Measurements from ENCODE around the gene CLPTM1L.
"Not testable (repeated sequence)": the region's sequence is repeated elsewhere in the genome, so short reads cannot be mapped to it uniquely, and the experiment has no call there.

The CLPTM1L gene

DNA sequence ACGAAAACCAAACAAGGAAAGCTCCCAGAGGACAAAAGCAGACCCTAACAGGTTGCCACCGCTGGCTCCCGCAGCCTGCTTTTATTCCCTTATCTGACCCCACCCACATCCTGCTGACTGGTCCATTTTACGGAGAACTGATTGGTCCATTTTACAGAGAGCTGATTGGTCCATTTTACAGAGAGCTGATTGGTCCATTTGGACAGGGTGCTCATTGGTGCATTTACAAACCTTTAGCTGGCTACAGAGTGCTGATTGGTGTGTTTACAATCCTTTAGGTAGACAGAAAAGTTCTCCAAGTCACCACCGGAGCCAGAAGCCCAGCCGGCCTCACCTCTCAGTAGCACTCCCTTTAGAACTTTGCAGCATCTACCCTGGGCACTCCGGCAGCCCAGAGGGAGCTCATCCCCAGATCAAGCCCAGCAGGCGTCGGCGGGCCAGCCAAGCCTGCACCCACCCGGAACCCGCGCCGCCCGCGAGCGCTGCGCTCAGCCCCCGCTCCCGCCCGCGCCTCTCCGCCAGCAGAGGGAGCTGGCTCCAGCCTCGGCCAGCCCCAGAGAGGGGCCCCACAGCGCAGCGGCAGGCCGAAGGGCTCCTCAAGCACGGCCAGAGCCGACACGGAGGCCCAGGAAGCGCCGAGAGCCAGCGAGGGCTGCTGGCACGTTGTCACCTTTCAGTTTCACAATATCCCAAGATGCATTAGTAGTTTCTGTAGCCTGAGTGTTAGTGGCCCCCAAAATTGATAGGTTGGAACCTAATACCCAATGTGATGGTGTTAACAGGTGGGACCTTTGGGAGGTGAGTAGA is 35.3 kb upstream of the CLPTM1L start:
- DNase-seq, result no peak

DNA sequence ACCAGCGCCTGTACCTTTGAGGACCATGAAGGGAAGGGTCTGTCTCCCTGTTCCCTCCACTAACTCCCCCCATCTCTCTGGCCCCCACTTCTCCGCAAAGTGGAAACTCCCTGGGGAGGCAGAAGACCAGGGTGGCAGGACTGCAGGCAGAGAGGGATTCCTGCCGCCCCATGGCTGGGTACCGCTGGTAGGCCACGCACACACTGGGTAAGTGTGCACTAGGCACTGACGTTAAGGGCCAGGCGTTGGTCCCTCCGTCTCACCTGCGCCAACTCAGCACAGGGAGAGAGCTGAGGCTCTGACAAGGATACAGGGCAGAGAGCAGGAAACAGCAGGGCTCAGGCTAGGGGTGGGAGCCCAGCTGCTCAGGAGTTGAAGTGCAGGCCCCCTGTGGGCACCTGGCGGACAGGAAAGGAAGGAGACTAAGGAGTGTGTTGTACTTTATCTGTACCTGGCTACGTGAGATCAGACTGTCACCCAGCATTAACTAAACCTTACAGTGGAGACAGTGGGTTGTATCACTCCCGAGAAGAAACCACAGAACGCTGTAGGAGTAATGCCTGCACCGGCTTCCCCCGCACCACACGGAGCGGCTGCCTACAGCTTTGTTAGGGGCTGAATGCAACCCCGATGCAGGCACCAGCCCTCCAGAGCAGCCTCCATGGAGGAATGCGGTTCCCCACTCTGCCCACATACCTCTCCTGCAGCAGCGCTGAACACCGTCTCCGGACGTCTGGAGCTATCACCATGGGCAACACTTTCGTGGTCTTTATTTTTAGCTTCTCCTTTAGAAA is 34.2 kb upstream of the CLPTM1L start:
- DNase-seq, result no peak

DNA sequence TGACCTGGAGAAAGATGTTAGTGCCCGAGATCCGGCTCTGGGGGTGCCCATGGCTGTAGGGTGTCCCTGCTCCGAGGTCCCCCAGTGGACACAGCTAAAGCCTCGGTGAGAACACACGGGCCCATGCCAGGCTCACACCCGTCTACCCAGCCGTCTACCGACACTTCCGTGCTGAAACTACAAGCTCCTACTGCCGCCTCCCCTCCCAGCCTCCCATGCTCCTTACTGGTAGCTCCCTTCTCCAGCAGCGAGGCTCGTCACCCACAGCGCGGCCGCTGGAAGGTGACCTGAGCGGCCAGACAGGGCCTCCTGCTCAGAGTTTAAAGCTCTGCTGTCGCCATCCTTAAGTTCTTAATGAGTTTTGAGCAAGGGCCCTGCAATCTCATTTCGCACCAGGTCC is 33.2 kb upstream of the CLPTM1L start:
- no peak for DNase-seq

DNA sequence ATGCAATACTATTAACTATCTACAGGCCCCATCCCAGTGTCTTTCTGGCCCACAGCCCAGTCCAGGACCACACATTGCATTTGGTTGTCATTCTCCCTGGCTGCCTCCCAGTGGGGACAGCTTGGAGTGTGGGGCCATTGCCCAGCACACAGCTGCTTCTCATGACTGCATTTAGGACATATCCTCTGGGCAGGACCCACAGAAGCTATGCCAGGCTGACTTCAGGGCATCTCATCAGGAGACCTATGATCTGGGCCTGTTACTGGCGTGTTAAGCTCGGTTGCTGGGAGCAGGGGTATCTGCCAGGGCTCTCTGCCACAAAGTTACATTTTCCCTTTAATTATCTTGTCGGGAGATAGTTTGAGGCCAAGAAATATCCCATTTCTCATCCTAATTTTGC is 32.1 kb upstream of the CLPTM1L start:
- no peak for DNase-seq

DNA sequence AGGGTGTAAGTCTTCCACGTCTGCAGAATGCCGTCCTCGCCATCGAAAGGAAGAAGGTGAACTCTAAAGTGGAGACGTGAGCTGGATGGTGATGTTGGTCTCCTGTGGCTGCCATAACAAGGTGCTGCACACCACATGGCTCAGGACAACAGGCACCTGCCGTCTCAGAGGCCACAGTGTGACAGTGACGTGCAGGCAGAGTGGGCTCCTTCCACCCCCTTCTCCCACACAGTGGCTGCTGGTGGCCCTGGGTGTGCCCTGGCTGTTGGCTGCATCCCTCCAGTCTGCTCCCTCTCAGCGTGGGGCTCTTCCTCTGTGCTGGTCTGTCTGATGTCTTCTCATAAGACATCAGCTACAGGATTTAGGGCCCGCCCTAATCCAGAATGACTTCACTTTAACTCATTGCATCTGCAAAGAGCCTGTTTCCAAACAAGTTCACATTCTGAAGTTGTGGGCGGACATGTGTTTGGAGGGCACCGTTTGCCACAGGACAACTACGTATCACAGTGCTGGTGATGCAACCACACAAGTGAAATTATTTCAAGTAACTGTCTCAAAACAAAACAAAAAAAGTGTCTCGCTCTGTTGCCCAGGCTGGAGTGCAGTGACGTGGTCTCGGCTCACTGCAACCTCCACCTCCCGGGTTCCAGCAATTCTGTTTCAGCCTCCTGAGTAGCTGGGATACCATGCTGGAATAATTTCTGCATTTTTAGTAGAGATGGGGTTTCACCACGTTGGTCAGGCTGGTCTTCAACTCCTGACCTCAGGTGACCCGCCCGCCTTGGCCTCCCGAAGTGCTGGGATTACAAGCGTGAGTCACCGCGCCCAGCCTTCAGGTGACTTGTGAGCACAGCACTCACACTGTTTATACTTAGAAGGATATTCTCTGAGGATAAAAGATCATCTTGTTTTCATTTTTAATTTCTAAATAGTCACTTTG is 31.2 kb upstream of the CLPTM1L start:
- DNase-seq, result no peak

DNA sequence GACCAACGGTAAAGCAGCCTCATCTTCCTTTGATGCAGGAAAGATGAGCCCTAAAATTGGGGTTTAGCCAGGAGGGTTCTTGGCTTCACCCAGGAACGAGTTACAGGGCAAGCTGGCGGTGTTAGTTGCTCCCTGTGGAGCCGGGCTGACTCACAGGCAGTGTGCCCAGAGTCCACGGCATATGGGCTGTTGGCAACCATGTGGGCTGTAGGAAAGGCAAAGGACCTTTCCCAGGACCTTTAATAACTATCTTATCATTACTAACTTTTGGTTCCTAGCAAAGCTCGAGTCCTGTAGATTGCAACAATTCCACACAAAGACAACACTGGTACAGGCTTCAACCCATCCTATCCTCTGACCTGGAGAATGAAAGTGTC is 29.8 kb upstream of the CLPTM1L start:
- DNase-seq, result no peak

DNA sequence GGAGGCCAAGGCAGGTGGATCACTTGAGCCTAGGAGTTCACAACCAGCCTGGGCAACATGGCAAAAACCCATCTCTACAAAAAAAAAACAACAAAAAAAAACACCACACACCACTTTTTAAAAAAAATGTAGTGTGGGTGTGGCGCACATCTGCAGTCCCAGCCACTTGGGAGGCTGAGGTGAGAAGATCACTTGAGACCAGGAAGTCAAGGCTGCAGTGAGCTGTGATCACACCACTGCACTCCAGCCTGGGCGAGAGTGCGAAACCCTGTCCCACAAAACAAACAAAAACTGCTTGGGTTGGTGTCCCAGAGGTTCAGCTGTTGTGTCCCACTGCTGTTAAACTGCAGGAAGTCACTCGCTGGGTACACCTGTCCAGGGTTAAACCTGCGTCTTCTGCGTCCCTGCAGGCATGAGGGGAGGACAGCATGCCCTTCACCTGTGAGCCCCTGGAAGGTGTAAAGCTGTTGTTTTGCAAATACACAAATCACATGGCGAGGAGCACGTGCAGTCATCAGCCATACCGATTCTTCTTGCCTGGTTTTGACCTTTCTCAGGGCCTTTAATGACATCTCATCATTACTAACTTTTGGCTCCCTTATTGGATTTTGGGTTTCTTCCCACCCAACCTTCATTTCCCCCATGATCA is 29.3 kb upstream of the CLPTM1L start:
- no peak for DNase-seq

DNA sequence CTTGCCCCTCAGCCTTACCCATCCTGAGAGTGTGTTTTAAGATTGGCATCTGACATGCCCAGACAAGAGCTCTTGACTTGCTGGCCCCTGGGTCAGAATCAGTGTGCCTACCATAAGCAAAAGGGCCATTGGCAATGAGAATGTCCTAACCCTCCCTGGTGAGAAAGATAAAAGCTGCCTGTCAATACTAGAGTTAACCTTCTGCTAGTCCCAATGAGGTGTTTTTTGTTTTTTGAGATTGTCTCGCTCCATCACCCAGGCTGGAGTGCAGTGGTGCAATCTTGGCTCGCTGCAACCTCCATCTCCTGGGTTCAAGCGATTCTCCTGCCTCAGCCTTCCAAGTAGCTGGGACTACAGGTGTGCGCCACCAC is 27.1 kb upstream of the CLPTM1L start:
- not testable (repeated sequence) for DNase-seq

DNA sequence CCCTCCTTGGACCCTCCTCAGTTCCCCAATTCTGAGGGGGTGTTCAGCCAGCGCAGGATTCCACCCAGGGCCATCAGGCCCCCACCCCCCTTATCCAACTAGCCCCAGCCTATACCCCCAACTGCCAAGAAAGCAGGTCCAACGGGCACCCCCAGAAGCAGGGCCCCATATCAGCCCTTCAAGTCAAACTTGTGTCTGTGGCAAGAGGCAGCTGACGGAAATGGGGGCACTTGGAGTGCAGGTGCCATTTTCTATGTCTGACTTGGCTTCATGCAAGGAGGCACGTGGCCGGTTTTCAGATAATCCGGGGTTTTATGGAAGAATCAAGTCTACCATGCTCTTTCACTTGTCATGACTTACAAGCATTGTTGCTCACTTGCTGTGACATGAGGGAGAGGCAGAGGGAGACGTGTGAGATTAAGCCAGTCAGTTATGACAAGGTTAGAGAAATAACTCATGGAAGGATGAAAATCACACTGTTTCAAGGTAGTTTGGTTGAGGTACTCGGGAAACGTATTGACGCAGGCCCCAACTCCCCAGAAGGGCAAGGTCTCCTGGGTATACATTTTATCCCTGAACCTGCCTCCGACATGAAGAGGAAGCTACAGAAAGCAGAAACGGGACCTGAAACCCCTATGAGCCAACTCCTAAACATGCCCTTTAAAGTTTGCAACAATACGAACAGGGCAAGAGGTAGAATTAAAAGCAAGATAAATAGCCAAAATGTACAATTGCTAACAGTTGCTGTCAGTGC is 26.5 kb upstream of the CLPTM1L start:
- no peak for DNase-seq

DNA sequence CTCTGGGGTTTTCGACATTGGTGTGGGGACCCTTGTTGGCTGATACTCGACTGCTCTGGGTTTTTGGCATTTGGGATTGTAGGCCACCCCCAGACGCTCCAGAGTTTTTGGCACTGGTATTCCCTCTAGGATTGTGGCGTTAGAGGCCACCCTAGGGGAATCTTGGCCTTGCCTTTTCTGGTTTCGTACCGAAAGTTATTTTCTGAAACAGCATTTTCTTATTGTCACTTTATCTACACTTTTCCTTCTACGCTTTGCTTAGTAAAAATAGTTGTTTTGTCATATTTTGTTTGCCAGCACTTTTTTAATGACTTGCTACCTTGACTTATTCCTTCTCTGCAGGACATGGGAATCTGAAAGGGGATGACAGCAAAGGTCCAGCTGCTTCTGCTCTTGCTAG is 25.1 kb upstream of the CLPTM1L start:
- DNase-seq, result no peak

DNA sequence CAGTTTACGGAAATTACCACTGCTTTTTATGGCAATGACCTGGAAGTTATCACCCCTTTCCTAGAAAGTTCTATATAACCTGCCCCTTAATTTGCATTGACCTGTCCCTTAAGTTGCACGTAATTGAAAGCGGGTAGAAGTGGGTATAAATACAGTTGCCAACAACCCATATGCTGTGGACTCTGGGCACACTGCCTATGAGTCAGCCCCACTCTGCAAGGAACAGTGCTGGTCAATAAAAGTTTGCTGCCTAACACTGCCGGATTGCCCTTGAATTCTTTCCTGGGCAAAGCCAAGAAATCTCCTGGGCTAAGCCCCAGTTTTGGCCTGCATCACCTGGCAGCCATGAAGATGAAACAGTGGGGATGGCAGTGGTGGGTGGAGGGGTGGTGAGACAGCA is 23.9 kb upstream of the CLPTM1L start:
- no peak for DNase-seq

DNA sequence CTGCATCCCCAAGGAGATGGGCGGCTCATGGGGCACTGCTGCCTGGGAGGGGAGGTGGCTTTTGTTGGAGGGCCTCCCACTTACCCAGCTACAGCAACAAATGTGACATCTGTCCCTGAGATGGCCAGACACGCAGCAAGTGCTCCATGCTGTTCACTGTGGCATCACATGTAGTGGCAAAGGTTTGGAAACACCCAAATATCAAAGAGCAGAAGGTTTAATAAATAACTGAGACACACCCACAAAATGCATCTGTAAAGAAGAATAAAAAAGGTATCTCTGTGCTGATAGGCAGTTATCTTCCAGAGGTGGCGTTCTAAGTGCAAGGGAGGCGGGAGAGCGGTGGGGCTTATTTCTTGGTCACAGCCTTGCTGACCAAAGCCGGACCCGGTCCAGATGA is 23.3 kb upstream of the CLPTM1L start:
- no peak for DNase-seq

DNA sequence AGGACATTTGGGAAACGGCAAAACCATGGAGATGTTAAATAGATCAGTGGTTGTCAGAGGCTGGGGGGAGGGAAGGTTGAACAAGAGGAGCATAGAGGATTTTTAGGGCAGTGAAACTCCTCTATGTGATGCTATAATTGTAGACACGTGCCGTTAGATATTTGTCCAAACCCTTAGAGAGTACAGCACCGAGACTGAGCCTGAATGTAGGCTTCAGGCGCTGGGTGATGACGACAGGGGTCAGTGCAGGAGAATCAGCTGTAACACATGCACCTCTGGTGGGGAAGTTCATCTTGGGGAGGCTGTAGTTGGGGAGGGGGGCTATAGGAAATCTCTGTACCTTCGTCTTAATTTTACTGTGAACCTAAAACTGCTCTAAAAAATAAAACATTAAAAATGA is 22.2 kb upstream of the CLPTM1L start:
- DNase-seq, result no peak

DNA sequence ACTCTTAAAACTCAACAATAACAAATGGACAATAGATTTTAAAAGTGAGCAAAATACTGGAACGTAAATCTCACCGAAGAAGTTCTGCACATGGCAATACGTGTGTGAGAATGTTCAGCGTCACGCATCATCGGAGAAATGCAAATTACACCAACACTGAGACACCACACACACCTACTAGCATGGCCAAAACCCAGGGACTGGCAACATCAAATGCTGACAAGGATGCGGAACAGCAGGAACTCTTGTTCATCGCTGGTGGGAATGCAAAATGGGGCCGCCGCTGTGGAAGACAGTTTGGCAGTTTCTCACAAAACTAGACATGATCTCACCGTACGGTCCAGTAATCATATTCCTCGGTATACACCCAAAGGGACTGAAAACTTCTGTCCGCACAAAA is 21.6 kb upstream of the CLPTM1L start:
- DNase-seq, result no peak

DNA sequence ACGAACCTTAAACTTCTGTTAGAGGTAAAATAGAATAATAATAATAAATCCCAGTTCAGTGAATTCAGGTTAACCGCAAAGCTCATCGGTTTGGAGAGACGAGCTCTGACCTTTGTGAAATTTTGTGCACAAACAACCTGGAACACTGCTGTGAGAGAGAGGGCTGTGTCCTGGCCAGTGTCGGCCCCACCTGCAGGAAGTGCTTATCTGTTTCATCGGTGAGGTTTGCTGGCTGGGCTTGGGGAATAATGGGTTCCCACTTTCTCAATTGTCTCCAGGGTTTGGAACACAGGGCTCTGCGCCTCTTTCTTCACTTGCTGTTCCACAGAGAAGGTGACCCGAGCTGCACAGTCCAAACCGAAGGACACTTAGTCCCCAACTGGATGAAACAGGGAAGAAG is 19.3 kb upstream of the CLPTM1L start:
- no peak for DNase-seq

DNA sequence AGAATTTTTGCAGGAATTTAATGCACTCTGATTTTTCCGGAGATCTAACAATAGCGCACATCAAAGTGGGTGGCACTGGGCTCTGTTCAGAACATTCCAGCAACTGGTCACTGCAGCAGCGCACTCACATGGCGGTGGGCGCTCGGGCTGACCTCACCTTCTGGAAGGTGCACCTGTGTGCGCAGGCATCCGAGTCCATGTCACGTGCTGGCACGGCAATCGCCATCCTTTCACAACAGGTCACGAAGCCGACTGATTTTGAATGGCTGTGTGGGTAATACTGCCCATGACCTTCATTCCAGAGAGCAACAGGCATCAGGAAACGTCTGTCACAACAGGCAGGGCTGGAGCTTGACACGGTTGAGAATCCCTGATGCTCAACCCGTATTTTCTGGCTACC is 18.7 kb upstream of the CLPTM1L start:
- DNase-seq, result no peak

DNA sequence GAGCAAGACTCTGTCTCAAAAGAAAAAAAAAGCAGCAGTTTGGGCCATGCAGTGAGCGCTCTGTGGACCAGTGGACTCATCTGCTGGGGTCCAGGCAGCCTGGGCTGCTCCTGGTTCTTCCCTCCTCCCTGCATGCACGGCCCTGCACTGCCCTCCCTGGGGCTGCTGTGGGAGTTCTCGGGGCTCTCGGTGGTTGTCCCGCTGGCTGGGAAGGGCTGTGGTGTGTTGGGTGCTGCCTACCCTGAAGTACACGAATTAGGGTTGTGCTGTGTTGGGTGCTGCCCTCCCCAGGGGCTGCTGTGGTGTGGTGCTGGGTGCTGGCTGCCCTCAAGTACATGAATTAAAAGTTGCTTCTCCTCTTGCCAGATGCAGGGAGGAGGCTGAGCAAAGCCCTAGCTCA is 18.3 kb upstream of the CLPTM1L start:
- DNase-seq, result no peak

DNA sequence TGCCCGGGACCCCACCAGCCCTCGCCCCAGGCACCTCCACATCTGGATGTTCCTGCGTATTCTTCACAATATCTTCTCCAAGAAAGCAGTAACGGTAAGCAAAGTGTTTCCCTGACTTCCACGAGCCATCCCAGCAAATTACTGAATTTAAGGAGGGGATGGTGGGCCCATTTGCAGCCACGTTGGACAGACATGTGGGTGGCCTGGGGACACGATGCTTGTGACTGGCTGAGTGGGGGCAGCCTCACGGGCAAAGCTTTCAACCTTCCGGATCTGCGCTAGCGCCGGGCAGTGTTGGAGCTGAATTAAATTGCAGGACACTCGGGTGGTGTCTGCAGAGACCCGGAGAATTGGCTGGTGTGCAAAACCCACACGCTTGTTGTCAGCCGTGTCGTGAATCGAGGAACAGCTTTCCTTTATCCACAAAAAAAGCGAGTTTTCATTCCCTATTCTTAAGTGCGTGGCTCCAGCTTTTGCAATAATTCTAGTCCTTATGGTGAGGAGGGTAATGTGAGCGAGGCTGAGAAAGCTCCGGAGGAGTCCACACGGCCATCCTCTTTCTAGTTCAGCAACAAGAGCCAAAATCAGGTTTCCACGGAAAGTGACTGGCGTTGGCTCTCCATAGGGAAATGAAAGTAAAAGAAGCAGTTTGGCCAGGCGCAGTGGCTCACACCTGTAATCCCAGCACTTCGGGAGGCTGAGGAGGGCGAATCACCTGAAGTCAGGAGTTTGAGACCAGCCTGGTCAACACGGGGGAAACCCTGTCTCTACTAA is 17.5 kb upstream of the CLPTM1L start:
- no peak for DNase-seq

DNA sequence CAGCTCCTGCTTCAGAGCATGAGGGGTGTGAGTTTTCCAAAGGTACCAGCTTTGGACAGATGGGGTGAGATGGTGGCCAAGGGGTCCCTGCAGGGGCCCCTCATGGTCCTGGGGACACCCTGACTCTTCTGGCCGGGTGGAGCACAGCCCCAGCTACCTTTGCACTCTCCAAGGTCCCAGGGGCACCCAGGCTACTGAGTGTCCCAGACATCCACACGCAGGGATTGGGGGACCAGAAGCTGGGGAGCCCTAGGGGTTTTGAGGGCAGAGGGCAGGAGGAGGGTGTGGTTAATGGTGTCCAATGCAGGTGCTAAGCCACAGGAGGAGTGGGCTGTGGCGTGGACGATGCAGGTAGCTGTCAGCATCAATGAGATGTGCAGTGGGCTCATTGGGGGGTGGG is 16.0 kb upstream of the CLPTM1L start:
- DNase-seq, result no peak

DNA sequence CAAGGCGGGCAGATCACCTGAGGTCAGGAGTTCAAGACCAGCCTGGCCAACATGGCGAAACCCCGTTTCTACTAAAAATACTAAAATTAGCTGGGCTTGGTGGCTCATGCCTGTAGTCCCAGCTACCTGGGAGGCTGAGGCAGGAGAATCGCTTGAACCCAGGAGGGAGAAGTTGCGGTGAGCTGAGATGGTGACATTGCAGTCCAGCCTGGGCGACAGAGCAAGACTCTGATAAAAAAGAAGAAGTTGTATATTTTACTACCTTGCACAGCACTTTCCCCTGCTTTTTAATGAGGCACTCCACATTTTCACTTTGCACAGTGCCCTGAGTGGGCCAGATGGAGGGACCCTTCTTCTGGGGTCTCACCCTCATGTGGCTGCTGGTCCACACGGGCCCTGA is 15.5 kb upstream of the CLPTM1L start:
- DNase-seq, result not testable (repeated sequence)

DNA sequence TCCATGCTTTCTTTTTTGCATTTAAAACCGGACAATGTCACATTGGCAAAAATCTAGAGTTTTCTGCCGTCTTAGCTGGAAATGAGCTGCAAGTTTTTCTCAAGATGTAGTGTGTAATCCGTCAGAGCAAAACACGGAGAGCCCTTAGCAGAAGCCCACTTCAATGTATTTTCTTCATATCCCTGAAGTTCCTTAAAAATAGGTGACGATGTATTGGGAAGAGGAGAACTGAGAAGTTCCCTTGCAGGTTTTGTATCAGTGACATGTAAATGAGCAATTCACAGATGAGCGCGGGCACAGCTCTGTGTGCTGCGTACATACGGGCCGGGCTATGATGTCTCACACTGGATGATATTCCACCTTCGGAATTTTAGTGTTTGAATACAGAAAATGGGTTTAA is 14.8 kb upstream of the CLPTM1L start:
- DNase-seq, result no peak
